ENCODE data around the gene CD163L1.
"Not testable (repeated sequence)": the region's sequence is repeated elsewhere in the genome, so short reads cannot be mapped to it uniquely, and the experiment has no call there.

The CD163L1 gene

DNA sequence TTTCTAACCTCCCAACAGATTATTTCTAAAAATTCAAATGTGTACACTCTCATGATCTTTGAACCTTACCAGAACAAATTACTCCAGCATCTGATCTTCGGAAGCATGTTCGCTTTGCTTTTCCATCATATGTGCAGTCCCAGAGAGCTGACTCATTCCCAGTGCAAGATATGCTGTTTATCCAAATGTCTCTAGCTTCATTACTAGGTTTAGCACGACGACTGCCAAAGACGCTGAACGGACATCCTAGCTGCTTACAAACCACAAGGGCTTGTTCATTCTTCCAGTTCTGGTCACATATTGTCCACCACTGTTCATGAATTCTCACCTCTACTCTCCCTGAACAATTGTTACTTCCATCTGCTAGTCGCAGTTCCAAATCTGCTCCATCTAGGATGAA lies 40.5 kb downstream of the CD163L1 start:
- DNase-seq: no peak

DNA sequence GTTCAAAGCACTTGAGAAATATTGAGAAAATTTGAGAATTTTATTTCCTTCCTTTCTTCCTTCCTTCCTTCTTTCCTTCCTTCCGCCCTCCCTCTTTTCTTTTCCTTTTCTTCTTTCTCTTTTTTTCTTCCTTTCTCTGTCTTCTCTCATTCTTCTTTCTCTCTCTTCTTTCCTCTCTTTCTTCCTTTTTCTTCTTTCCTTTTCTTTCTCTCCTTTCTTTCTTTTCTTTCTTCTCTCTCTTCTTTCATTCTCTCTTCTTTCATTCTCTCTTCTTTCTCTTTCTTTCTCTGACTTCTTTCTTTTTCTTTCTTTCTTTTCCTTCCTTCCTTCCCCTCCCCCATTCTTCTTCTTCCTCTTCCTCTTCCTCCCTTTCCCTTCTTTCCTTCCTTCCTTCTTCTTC lies 44.9 kb downstream of the CD163L1 start:
- DNase-seq: no peak

DNA sequence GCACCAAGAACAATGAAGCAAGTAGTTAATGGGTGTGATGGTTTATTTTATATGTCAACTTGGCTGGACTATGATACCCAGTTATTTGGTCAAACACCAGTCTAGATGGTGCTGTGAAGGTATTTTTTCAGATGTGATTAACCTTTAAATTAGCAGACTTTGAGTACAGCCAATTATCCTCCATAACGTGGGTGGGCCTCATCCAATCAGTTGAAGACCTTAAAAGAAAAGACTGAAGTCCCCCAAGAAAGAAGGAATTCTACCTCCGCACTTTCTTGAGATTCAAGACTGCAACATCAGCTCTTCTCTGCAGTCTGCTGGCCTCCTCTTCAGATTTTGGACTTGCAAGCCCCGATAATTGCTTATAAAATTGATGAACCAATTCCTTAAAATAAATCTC lies 47.5 kb downstream of the CD163L1 start:
- no peak for DNase-seq

DNA sequence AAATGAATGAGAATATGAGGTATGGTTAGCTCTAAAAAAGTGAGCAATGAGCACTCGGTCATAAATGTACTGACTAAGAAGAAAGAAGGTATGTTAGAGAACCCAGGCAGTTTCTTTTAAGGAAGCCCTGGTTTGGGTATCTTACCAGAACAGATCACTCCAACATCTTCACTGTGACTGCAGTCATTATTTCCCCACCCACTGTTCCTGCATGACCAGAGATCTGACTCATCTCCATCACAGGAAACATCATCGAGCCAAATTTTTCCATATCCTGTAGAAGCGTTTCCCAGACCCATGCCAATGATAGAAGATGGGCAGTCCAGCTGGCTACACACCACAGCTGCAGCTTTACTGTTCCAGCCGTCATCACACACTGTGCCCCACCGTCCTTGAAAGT lies 48.0 kb downstream of the CD163L1 start:
- DNase-seq: no peak

DNA sequence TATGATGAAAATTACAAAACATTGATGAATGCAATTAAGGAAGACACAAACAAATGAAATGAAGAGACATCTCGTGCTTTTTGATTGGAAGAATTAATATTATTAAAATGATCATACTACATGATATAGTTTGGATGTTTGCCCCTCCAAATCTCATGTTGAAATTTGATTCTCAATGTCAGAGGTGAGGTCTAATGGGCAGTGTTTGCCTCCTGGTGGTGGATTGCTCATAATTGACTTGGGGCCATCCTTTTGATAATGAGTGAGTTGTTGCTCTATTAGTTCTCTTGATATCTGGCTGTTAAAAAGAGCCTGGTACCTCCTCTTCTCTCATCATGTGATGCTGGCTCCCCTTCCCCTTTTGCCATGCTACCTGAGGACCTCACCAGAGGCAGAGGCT lies 56.7 kb downstream of the CD163L1 start:
- no peak for DNase-seq

DNA sequence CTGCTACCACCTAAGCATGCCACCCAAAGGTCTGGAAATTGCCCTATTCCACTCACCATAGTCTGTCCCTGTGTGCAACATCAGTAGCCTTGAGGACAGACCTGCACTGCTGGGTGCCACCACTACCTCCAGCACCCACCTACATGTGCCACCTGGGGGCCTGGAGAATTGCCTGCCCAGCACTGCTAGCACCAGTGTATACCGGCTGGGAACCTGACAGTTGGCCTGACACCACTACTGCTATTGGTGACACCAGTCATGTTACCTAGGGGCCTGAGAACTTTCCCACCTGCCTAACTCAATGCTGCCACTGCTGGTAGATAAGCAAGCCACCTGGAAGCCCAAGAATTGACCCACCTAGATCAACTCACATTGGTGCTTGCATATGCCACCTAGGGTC lies 60.8 kb downstream of the CD163L1 start:
- no peak for DNase-seq

DNA sequence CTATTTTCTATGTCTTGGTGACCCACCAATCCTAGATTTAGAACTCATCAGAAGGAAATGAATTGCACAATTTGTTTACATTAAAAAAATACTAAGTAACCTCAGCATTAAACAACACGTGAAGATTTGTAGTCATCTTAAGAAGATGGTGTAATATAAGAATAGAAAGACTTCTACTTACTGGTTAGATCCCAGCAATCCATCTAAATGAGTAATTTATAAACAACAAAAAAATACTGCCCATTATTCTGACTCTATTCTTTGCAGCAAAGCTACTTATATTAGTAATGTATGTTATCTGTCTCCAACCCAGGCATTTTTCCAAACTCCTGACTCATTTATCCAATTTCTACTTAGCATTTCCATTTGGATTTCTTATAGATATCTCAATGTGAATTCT lies 67.8 kb downstream of the CD163L1 start:
- no peak for DNase-seq

DNA sequence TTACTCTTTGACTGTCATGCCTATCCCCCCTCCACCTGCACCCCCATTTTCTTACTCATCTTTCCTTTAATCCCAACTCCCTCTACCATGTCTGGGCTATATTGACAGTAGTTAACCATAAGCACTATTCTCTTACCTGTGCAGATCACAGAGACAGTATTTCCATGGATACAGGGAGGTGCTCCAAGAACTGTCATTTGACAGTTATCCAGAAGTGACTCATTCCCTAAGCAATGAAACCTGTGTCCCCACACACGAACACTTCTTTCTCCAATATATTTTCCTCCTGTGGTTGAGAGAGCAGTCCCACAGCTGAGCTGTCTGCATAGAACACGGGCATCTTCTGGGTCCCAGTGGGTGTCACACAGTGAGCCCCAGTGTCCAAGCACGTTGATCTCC lies 68.8 kb downstream of the CD163L1 start:
- no peak for DNase-seq

DNA sequence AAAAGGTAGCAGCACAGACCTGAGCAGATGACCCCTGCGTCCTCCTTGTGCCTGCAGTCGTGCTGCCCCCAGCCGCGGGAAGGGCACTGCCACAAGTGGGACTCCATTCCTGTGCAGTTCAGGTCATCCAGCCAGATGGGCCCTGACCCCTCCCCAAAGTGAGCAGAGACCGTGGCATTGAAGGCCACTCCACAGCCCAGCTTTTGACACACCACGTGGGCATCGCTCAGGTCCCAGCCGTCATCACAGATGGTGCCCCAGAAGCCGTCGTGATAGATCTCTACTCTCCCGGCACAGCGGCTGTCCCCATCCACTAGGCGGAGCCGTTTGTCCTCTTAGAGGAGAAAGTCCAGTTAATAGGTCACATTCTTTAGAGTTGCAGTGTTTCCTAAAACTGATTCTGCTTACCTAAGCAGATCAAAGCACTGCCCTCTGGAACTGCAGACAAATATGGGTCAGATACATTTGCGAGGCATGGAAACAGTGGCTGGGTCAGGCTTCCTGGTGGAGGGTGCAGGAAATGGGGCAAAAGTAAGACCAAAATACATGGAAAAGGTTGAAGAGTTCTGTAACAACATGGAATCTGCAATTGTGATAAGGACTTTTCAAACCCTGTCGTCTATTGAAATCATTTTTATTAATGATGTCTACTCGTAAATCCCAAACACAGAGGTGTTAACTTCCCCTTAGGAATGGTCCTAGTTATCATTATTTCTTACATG lies 69.4 kb downstream of the CD163L1 start:
- DNase-seq: no peak

DNA sequence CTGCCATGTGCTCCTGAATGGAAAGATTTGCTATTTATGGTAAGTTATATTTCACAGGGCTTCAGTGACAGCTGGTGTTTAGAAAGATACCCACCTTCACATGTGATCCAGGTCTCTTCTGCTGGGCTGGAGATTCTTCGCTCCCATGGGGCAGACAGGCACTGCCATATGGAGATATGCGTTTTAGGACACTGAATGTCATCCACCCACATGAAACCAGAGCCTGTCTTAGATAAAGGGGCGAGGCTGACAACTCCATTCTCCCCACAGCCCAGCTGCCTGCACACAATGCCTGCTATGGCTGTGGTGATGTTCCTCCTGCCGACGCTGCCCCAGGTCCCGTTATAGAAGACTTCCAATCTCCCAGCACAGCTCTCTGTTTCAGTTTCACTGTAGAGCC lies 70.7 kb downstream of the CD163L1 start:
- DNase-seq: no peak

DNA sequence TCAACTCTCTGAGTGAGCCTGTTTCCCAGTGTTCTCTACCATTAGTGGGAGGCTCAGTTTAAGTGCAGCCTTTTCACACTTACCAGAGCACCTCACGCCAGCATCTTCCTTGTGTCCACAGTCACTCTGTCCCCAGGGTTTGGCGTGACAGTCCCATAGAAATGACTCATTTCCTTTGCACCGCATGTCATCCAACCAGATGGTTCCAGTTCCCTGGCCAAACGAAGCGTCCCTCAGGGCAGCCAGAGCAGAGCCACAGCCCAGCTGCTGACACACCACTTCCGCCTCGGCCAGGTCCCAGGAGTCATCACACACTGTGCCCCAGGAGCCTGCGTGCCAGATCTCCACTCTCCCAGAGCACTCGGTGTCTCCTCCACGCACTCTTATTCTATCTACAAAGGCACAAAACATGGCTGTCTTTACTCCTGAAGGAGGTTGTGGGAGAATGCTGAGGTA lies 74.7 kb downstream of the CD163L1 start:
- no peak for DNase-seq

DNA sequence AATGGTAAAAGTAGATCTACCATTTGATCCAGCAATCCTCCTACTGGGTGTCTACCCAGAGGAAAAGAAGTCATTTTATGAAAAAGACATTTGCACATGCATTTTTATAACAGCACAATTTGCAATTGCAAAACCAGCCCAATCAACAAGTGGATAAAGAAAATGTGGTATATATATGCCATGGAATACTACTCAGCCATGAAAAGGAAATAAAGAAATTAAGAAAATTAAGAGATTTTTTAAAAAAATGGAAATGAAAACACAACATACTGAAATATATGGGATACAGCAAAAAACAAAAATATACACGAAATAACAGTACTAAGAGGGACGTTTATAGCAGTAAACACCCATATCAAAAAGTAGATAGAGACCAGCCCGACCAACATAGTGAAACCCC lies 81.2 kb downstream of the CD163L1 start:
- DNase-seq: no peak

DNA sequence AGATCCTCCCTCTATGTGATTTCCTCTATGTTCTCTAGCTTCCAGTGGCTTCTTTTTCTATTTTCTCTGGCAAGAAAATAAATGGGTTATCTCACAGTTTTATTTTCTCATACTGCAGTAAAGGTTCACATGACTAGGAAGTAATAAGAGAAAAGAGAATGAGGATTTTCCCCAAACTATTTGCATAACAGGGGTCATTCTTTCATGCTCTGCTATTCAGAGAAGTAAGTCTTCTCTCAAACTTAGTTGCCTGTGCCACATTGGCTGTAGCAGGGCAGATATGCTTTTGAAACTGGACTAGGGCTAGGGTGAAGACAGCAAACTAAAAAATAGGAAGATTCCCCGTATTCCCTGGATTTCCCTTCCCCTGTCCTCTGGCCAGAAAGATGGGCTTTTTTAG lies 82.7 kb downstream of the CD163L1 start:
- no peak for DNase-seq

DNA sequence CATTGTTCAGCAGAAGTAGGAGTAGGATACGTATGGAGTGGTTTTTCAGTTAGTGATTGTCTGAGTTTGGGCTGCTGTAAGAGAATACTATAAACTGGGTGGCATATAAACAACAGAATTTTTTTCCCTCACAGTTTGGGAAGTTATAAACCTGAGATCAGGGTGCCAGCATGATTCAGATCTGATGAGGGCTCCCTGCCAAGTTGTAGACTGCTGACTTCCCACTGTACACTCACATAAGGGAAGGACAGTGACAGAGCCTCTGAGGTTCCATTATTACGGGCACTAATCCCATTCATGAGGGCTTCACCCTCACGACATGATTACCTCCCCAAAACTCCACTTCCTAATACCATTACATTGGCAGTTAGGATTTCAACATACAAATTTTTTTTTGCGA lies 89.4 kb downstream of the CD163L1 start:
- DNase-seq: no peak

DNA sequence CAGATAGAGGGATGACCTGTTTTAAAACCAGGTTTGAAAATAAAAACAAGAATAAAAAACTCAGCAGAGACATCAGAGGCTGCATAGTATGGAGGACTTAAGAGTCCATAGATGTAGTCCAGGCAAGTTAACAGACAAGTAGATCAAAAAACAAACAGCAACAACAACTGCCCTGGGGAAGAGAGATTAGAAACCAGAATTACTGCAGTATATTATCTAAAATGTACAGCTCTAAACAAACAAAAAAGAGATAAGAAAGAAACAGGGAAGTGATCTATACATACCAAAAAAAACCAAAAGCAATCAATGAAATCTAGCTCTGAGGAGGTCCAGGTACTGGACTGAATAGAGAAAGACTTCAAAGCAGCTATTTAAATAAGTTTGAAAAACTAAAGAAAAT lies 91.3 kb downstream of the CD163L1 start:
- no peak for DNase-seq

DNA sequence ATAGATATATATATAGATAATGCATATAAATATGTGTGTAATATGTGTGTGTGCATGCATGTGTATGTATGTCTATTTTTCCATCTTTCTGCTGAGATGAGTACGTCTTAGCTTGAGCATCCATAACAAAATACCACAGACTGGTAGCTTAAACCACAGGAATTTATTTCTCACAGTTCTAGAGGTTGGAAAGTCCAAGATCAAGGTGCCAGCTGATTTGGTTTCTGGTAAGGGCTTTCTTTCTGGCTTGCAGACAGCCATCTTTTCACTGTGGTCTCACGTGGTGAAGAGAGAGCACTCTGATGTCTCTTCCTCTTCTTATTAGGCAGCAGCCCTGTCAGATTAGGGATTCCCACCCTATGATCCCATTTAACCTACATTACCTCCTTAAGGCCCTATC lies 92.8 kb downstream of the CD163L1 start:
- no peak for DNase-seq

DNA sequence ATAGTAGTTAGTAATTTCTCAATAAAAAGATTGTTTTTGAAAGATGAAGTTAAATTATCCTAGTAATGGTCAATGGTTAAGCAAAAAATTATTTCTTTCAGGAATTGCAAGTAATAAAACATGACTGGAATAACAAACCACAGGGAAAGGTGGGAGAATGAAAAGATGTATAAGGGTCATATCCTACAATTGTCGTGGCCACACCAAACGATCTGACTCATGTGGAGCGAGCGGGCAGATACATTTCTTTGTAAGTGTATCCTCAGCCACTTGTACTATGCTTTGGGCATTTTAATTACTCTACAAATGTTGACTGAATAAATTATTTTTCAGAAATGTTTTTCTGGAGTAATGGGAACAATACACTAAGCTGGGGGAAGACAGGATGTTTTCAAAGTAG lies 94.5 kb downstream of the CD163L1 start:
- DNase-seq: no peak

DNA sequence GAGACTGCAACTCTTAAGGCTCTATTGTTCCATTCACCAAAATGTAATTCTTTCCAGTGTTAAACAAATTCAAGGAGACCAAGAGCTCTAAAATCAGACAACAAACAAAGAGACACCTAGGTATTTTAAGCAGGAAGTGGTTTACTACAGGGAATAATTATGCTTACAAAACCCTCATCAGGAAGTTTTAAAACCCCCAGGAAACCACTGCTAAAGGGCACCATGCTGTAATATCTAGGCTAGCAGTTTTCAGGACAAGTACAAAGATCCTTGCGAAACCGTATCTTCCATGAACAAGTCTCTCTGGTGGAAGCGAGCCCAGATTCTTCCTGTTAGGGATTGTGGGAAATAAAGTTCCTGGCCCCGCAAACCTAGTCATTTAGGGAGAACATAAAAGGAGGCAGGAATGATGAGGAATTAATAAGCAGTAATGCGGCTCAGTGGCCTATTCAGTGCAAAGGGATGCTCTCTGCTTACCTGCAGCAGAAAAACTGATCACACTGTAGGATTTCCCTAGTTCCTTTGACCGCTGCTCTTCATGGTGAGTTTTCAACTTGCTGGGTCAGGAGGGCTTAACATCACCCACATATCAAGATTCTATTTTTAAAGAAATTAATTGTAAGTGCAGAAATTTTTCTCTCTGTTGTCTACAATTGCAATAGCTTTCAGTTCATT lies 97.3 kb downstream of the CD163L1 start:
- DNase-seq: no peak

DNA sequence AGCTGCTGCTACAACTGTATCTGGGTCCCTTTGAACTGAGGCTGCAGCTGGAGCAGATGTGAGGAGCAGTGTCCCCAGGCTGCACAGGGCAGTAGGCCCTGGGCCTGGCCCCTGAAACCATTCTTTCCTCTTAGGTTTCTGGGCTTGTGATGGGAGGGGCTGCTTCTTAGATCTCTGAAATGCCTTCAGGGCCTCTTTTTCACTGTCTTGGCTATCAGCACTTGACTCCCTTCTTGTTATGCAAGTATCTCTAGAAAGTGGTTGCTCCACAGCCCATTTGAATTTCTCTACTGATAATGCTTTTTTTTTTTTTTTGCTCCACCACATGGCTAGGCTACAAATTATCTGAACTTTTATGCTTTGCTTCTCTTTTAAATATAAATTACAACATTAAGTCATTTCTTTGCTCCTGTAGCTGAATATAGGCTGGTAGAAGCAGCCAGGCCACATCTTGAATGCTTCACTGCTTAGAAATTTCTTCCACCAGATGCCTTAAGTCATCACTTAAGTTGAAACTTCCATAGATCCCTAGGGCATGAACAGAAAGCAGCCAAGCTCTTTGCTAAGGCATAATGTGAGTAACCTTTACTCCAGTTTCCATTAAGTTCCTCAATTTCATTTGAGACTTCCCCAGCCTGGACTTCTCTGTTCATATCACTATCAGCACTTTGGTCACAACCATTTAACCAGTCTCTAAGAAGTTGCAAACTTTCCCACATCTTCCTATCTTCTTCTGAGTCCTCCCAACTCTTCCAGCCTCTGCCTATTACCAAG lies 98.9 kb downstream of the CD163L1 start:
- DNase-seq: no peak

DNA sequence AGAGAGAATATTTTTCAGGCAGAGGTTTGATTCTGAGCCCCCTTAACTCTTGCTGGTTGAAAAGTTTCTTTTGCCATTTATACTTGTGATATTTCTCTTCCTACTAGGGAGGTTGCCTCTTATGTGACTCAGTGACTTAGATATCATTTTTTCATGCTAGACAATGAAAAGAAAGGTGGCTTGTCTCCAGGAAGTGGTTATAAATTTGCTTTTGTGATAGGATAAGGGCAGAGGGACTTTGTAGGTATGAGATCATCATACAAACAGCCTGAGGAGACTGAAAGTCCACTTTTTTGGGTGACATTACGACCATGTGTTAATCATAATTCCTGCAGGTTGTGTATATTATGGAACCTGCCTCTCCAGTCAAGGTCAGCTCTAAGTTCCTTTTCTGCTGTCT lies 104.3 kb downstream of the CD163L1 start:
- no peak for DNase-seq

DNA sequence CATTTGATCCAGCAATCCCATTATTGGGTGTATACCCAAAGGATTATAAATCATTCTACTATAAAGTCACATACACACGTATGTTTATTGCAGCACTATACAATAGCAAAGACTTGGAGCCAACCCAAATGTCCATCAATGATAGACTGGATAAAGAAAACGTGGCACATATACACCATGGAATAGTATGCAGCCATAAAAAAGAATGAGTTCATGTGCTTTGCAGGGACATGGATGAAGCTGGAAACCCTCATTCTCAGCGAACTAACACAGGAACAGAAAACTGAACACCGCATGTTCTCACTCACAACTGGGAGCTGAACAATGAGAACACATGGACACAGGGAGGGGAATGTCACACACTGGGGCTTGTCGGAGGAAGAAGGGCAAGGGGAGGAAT lies 106.2 kb downstream of the CD163L1 start:
- DNase-seq: not testable (repeated sequence)

DNA sequence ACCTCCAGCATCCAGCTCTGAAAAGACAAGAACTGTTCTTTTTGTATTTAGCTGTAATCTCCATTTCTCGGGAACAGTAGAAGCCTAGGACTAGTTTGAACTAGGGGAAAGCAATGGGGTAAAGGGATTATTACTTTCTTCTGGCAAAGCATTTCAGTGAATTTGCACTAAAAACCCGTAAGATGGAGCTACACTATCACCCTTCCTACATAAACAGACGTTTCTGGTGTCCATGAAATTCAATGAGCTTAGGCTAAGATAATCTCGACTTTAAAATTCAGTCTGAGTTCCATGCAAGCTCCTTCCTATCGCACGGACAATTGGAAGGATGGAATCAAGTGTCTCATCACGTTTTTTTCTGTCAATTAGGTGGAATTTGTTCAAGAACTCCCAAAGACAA lies 116.0 kb downstream of the CD163L1 start:
- DNase-seq: no peak

DNA sequence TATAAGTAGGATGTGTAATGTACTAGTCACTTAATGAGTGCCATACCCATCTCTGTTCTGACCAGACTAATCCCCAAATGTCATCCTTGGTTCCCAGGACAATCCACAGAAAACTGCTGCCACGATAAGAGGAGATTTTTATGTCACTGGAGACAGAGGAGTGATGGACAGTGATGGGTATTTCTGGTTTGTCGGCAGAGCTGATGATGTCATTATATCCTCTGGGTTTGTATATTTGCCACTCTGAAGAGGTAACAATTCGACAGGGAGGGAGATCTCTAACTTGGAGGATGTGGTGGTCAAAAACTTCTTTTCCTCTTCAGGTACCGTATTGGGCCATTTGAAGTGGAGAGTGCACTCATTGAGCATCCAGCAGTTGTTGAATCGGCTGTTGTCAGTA lies 119.8 kb downstream of the CD163L1 start:
- no peak for DNase-seq

DNA sequence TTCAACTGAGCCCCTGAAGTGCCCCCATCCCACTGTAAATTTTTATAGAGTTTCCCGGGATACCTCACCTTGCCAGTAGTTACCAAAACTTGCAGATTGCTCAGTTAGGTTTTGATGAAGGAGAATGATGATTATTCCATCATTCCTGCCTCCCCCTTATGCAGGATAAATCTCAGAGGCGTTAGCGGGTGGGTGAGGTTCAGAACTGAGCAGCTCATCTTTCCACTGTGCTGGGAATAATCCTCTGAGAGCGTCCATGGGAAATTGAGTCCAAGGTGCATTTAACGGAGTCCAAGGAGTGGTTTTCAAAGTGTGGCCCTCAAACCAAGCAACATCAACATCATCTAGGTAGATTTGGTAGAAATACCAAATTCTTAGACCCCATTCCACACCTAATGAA lies 121.4 kb downstream of the CD163L1 start:
- no peak for DNase-seq

All from activated CD4-positive, CD25-positive, alpha-beta regulatory T cell (primary cell).